Measurements from ENCODE around the gene GALNS. TPM values are rescaled to one million over a fixed set of nuclear protein-coding genes. Genes with fewer than 3 reads are reported as not detected.

GALNS gene
- total and polyA plus RNA-seq, 4 donors = 6.8 to 20.6 (median 10.8) TPM

DNA sequence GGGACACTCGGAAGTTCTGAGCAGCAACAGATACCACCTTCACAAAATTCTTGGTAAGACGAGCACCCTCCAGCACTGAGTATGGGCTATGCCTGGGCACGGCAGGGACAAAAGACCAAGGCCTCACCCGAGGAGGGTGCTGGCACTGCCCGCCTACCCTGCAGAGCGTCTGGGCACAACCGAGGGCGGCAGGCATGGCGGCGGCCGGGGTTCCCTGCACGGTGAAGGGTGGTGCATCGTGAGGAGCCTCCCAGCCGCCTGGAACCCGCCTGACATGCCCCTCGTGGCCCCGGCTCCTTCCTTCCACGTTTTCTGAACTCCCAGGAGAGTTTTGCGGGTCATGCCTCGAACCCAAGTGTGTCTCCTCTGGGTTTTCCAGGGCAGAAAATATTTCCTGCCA is 18.9 kb downstream of the GALNS start:
- H3K9ac ChIP-seq (ENCODE audit: low read depth in 1 of 2, low read length in 2 of 2) = no peak overlapping the region
- DNase-seq (ENCODE audit: low spot score) = no peak
- H3K27me3 ChIP-seq (ENCODE audit: control insufficient read depth in 4 of 4, insufficient read depth in 4 of 4, low read length in 3 of 4) = no peaks in the 10 kb centered on the region
- 96% methylated on average over 20 of the region's 20 CpGs for WGBS
- H3K36me3 ChIP-seq (ENCODE audit: control insufficient read depth in 4 of 4, insufficient read depth in 3 of 4, low read depth in 1 of 4, low read length in 3 of 4) = peaks cover 0 to 29% (median 6%) of the 10 kb centered on the region in 4 donors
- TF ChIP-seq RAD21 (IDR thresholded peaks at IDR 0.05) = no peak
- TF ChIP-seq FOXA2 (IDR thresholded peaks at IDR 0.05) = no peak
- TF ChIP-seq, protein P1, sequence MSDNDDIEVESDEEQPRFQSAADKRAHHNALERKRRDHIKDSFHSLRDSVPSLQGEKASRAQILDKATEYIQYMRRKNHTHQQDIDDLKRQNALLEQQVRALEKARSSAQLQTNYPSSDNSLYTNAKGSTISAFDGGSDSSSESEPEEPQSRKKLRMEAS (IDR thresholded peaks at IDR 0.05) = no peak
- no peak for TF ChIP-seq NR2F2 (IDR thresholded peaks at IDR 0.05)
- TF ChIP-seq REST (IDR thresholded peaks at IDR 0.05) = no peak
- no peak for TF ChIP-seq ZBTB33 (IDR thresholded peaks at IDR 0.05)
- no peak for TF ChIP-seq GABPA (IDR thresholded peaks at IDR 0.05 in 1 of 2, conservative IDR thresholded peaks at IDR 0.05 in 1 of 2)
- no peak for TF ChIP-seq HNF4G (IDR thresholded peaks at IDR 0.05)
- TF ChIP-seq ATF3 (IDR thresholded peaks at IDR 0.05) = no peak
- TF ChIP-seq, protein P2, sequence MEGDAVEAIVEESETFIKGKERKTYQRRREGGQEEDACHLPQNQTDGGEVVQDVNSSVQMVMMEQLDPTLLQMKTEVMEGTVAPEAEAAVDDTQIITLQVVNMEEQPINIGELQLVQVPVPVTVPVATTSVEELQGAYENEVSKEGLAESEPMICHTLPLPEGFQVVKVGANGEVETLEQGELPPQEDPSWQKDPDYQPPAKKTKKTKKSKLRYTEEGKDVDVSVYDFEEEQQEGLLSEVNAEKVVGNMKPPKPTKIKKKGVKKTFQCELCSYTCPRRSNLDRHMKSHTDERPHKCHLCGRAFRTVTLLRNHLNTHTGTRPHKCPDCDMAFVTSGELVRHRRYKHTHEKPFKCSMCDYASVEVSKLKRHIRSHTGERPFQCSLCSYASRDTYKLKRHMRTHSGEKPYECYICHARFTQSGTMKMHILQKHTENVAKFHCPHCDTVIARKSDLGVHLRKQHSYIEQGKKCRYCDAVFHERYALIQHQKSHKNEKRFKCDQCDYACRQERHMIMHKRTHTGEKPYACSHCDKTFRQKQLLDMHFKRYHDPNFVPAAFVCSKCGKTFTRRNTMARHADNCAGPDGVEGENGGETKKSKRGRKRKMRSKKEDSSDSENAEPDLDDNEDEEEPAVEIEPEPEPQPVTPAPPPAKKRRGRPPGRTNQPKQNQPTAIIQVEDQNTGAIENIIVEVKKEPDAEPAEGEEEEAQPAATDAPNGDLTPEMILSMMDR (IDR thresholded peaks at IDR 0.05; ENCODE audit: low read depth, low read length, missing input control) = no peak
- no peak for TF ChIP-seq YY1 (IDR thresholded peaks at IDR 0.05)
- no peaks in the 10 kb centered on the region for H3K9me3 ChIP-seq (ENCODE audit: control insufficient read depth in 4 of 4, low read length in 3 of 4)
- H3K4me1 ChIP-seq (ENCODE audit: control insufficient read depth in 4 of 4, insufficient read depth in 4 of 4, low read length in 3 of 4) = no peaks in the 10 kb centered on the region
- no peak overlapping the region for H3K4me3 ChIP-seq (ENCODE audit: low read depth in 1 of 3, low read length in 3 of 3)
- H3K27ac ChIP-seq (ENCODE audit: low read depth in 1 of 2, low read length in 2 of 2) = no peak overlapping the region

GRCh38 chr16:88836791-88837190 is 20.0 kb downstream of the GALNS start:
- Histone ChIP-seq H3K9me3 (ENCODE audit: control insufficient read depth in 4 of 4, low read length in 3 of 4) (no peaks in the 10 kb centered on the region), H3K9ac (ENCODE audit: low read depth in 1 of 2, low read length in 2 of 2) (no peak overlapping the region), H3K27ac (ENCODE audit: low read depth in 1 of 2, low read length in 2 of 2) (no peak overlapping the region), H3K36me3 (ENCODE audit: control insufficient read depth in 4 of 4, insufficient read depth in 3 of 4, low read depth in 1 of 4, low read length in 3 of 4) (peaks cover 0 to 27% (median 6%) of the 10 kb centered on the region in 4 donors), H3K4me3 (ENCODE audit: low read depth in 1 of 3, low read length in 3 of 3) (no peak overlapping the region), H3K4me1 (ENCODE audit: control insufficient read depth in 4 of 4, insufficient read depth in 4 of 4, low read length in 3 of 4) (no peaks in the 10 kb centered on the region), H3K27me3 (ENCODE audit: control insufficient read depth in 4 of 4, insufficient read depth in 4 of 4, low read length in 3 of 4) (no peaks in the 10 kb centered on the region)
- 95% methylated on average over 17 of the region's 17 CpGs for whole genome bisulfite sequencing
- no peak for DNase-seq (ENCODE audit: low spot score)
- TF ChIP-seq NR2F2 (IDR thresholded peaks at IDR 0.05) = no peak
